ENCODE measurements around the gene CTAGE1.
"Not testable (repeated sequence)": the region's sequence is repeated elsewhere in the genome, so short reads cannot be mapped to it uniquely, and the experiment has no call there.

The CTAGE1 gene

GRCh38 chr18:22417496-22418188 lies at the start of gene CTAGE1:
CTAGE1 (minus strand) TSS chr18:22417915; CDS start chr18:22417811, 104 bp downstream.
- DNase-seq, result no peak

- DNase-seq, result no peak
Observed at GRCh38 chr18:22466608-22467395, 49.1 kb upstream of the CTAGE1 start.

GRCh38 chr18:22465859-22466457 lies 48.2 kb upstream of the CTAGE1 start:
- DNase-seq, result no peak

GRCh38 chr18:22463076-22463475 lies 45.4 kb upstream of the CTAGE1 start:
- DNase-seq, result no peak

- DNase-seq, result no peak
Observed at GRCh38 chr18:22459491-22459890, 41.8 kb upstream of the CTAGE1 start.

GRCh38 chr18:22457524-22457923 lies 39.8 kb upstream of the CTAGE1 start:
- DNase-seq, result no peak

- no peak for DNase-seq
Observed at GRCh38 chr18:22456547-22456946, 38.8 kb upstream of the CTAGE1 start.

GRCh38 chr18:22456116-22456480 lies 38.4 kb upstream of the CTAGE1 start:
- DNase-seq, result no peak

- DNase-seq, result no peak
Observed at GRCh38 chr18:22455425-22456115, 37.9 kb upstream of the CTAGE1 start.

GRCh38 chr18:22453315-22453714 lies 35.6 kb upstream of the CTAGE1 start:
- DNase-seq, result no peak

- no peak for DNase-seq
Observed at GRCh38 chr18:22452226-22452668, 34.5 kb upstream of the CTAGE1 start.

GRCh38 chr18:22451796-22452195 lies 34.1 kb upstream of the CTAGE1 start:
- peak; percentile 1 for DNase-seq

GRCh38 chr18:22450766-22451165 lies 33.1 kb upstream of the CTAGE1 start:
- not testable (repeated sequence) for DNase-seq

GRCh38 chr18:22450318-22450717 lies 32.6 kb upstream of the CTAGE1 start:
- not testable (repeated sequence) for DNase-seq

- not testable (repeated sequence) for DNase-seq
Observed at GRCh38 chr18:22449753-22450152, 32.0 kb upstream of the CTAGE1 start.

- DNase-seq, result no peak
Observed at GRCh38 chr18:22448238-22448637, 30.5 kb upstream of the CTAGE1 start.

- DNase-seq, result no peak
Observed at GRCh38 chr18:22447792-22448191, 30.1 kb upstream of the CTAGE1 start.

GRCh38 chr18:22446911-22447310 lies 29.2 kb upstream of the CTAGE1 start:
- DNase-seq, result no peak

- DNase-seq, result no peak
Observed at GRCh38 chr18:22446325-22446724, 28.6 kb upstream of the CTAGE1 start.

- no peak for DNase-seq
Observed at GRCh38 chr18:22441638-22442037, 23.9 kb upstream of the CTAGE1 start.

- DNase-seq, result no peak
Observed at GRCh38 chr18:22439447-22439846, 21.7 kb upstream of the CTAGE1 start.

- no peak for DNase-seq
Observed at GRCh38 chr18:22436136-22436535, 18.4 kb upstream of the CTAGE1 start.

GRCh38 chr18:22434973-22435608 lies 17.4 kb upstream of the CTAGE1 start:
- no peak for DNase-seq
